HT1080 (cell line): ENCODE measurements around the gene AP3S1. TPM values are rescaled to one million over a fixed set of nuclear protein-coding genes. Genes with fewer than 3 reads are reported as not detected.
"Not testable (repeated sequence)": the region's sequence is repeated elsewhere in the genome, so short reads cannot be mapped to it uniquely, and the experiment has no call there.

Experiments
- DNase-seq: peaks from one replicate; pipeline ENCODE4 v3.0.0-alpha.2; 2015; ENCODE audit warnings: low read depth
- total RNA-seq: library from RNA; depleted of rRNA; stranded (reverse); fragments of >200 nt; shearing (Covaris generic); gene quantifications from 2 replicates; pipeline ENCODE4 v1.2.3, GENCODE V29; 2014

The AP3S1 gene
- total RNA-seq, 1 experiment from 2014 or later: 96.6 TPM

- DNase-seq: not testable (repeated sequence)
These were observed 16.8 kb upstream of the AP3S1 start for GRCh38 chr5:115824983-115825382.

GRCh38 chr5:115825948-115826347 lies 15.8 kb upstream of the AP3S1 start:
- no peak for DNase-seq

GRCh38 chr5:115829913-115830312 lies 11.8 kb upstream of the AP3S1 start:
- DNase-seq: no peak

GRCh38 chr5:115831163-115831768 lies 10.5 kb upstream of the AP3S1 start:
- DNase-seq: no peak

- DNase-seq: no peak
These were observed 6.3 kb upstream of the AP3S1 start for GRCh38 chr5:115835481-115835880.

- peak; percentile 56 for DNase-seq
These were observed 2.7 kb upstream of the AP3S1 start for GRCh38 chr5:115838885-115839518.

- DNase-seq: no peak
These were observed 862 bp upstream of the AP3S1 start for GRCh38 chr5:115840873-115841272.

- DNase-seq: peak; percentile 76
These were observed 577 bp downstream of the AP3S1 start for GRCh38 chr5:115842089-115842935.

GRCh38 chr5:115842952-115843351 lies 1.2 kb downstream of the AP3S1 start:
- DNase-seq: no peak

GRCh38 chr5:115843444-115844130 lies 1.9 kb downstream of the AP3S1 start:
- no peak for DNase-seq

GRCh38 chr5:115844321-115844817 lies 2.6 kb downstream of the AP3S1 start:
- DNase-seq: no peak

GRCh38 chr5:115847290-115847689 lies 5.6 kb downstream of the AP3S1 start:
- no peak for DNase-seq

- no peak for DNase-seq
These were observed 7.6 kb downstream of the AP3S1 start for GRCh38 chr5:115849258-115849798.

- DNase-seq: no peak
These were observed 9.1 kb downstream of the AP3S1 start for GRCh38 chr5:115850744-115851416.

GRCh38 chr5:115854139-115854538 lies 12.4 kb downstream of the AP3S1 start:
- no peak for DNase-seq

GRCh38 chr5:115855959-115856358 lies 14.2 kb downstream of the AP3S1 start:
- DNase-seq: no peak

GRCh38 chr5:115857057-115857479 lies 15.3 kb downstream of the AP3S1 start:
- DNase-seq: no peak

GRCh38 chr5:115857626-115858349 lies 16.1 kb downstream of the AP3S1 start:
- DNase-seq: peak; percentile 29

GRCh38 chr5:115858396-115858795 lies 16.7 kb downstream of the AP3S1 start:
- DNase-seq: no peak

GRCh38 chr5:115859378-115859777 lies 17.6 kb downstream of the AP3S1 start:
- no peak for DNase-seq
